GM18499 (cell line): ENCODE results near the gene RPS16.
"Not testable (repeated sequence)": the region's sequence is repeated elsewhere in the genome, so short reads cannot be mapped to it uniquely, and the experiment has no call there.

Experiments used
- ATAC-seq: cut with Tn5 transposase; IDR thresholded peaks from one replicate; pipeline ENCODE4 v1.9.1; 2021; ENCODE audit warnings: moderate number of reproducible peaks; ENCODE audit not compliant: insufficient read depth, unreplicated experiment

The RPS16 gene

GRCh38 chr19:39435499-39436349, at the start of gene RPS16:
Gene RPS16, minus strand, starts transcription at chr19:39435949. Its CDS starts 54 bp downstream, at chr19:39435895.
- ATAC-seq = no peak

DNA sequence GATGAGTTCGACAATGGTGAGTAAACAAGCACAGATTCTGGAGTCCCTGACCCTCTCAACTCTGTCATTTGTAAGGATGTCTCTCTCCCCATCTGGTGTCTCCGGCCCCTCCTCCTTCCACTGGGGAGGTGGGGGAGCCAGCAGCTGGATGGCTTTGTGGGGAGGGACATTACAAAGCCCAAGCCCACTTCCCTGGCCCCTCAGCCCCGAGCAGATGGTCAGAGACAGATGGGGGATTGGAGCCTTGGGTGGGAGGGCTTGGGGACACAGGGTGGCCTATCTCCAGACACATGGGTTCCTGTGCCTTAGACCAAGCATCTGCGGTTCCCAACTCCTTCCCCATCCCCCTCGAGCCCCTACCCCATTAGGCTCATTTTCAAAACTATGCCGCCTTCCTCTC, 47.4 kb upstream of the RPS16 start:
- ATAC-seq = no peak

DNA sequence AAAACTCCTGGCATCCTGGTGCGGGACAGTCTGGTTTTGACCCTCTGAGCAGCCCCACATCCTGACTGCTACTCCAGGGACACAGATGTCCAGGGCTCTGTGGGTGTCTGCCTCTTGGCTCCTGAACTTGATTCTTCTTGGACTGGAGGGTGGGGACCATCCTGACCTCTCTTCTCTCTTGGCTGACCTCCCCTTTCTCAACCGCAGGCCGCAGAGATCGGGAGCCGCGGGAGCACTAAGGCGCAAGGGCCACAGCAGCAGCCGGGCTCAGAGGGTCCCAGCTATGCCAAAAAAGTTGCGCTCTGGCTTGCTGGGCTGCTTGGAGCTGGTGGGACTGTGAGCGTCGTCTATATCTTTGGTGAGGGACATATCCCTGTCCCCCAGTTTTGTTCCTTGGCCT, 45.9 kb upstream of the RPS16 start:
- ATAC-seq = no peak

DNA sequence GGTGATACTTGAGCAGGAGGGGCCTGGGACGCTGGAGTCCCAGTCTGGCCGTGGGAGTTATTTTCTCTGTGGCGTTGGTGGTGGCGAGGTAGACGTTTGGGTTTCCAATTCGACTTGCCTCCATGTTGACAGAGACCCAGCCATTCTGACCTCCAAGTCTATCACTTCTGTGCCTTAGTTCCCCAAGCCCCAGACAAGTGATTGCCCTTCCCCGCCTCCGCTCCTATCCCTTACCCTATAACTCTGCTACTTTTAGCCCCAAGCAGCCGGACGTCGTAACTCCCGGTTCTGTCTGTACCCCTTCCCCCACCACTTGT, 45.4 kb upstream of the RPS16 start:
- no peak for ATAC-seq

DNA sequence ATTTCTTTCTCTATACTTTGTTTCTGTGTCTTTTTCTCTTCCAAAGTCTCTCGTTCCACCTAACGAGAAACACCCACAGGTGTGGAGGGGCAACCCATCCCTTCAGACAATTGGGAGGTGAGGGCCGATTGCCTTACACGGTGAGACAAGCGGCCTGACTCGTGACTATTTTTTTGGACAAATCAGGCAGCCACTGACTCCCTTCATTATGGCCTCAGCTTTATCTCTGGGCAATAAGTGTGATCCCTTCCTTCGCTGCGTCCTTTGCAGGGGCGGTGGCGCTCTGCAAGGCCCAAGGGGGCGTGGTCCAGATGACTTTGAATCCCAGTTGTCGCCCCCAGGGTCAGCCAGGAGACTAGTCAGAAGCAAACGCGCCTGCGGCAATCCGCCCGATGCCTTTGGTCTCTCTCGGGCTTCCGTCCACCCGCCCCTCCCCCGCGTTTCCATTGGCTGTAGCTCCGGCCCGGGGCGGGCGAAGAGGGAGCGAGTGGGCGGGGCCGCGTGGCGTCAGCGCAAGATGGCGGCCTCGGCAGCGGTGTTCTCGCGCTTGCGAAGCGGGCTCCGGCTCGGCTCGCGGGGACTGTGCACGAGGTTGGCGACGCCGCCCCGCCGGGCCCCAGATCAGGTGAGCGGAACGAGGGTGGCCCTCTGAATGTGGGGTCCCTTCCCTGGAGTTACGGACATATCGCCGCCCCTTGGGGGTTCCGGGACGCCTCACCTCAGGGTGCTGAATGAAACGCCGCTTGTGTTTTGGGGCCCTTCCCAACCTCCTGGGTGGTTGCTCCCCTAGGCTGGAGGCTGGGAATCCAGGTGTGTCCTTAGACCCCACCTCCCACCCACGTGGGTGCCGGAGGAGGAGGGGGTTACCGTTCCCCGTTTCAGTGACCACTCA, 44.8 kb upstream of the RPS16 start, which contains the start of gene TIMM50:
Gene TIMM50 (plus strand): TSS at position 502 of the 892 bp plus-strand sequence. CDS start 16 bp downstream, at position 518.
- no peak for ATAC-seq

DNA sequence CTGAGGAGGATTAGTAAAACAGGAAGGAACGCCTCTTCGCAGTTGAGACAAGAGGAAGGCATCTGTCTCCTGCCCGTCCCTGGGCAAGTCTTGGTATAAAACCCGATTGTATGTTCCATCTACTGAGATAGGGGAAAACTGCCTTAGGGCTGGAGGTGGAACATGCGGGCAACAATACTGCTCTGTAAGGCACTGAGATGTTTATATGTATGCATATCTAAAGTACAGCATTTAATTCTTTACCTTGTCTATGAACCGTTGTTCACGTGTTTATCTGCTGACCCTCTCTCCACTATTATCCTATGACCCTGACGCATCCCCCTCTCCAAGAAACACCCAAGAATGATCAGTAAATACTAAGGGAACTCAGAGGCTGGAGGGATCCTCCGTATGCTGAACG, 44.2 kb upstream of the RPS16 start:
- ATAC-seq = no peak

GRCh38 chr19:39479319-39479801, 43.6 kb upstream of the RPS16 start:
- ATAC-seq = not testable (repeated sequence)

GRCh38 chr19:39475748-39476147, 40.0 kb upstream of the RPS16 start:
- no peak for ATAC-seq

- no peak for ATAC-seq
Observed at GRCh38 chr19:39474139-39474620, 38.4 kb upstream of the RPS16 start.

DNA sequence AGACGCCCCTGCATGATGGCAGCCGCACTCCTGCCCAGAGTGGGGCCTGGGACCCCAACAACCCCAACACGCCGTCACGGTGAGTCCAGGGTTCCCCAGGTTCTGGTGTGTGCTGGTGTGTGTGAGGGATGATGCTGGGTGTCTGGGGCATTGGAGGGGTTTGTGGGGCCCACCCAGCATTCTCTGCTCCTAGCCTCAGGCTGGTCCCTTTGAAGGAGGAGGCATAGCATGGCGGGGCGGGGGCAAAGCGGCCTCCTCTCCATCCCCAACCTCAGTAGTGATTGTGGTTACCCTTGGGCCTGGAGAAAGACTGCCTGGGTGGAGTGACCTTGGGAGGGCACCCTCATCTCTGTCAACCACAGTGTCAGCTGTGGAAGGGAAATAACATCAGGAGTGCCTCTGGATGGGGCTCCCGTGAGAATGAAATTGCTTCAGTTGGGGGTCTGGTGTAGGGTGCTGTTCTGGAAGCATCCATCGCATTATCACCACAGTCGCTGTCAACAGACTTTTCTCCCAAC, 37.8 kb upstream of the RPS16 start:
- no peak for ATAC-seq

GRCh38 chr19:39472746-39473442, 37.1 kb upstream of the RPS16 start:
- ATAC-seq = no peak

GRCh38 chr19:39471756-39472536, 36.2 kb upstream of the RPS16 start:
- ATAC-seq = no peak

DNA sequence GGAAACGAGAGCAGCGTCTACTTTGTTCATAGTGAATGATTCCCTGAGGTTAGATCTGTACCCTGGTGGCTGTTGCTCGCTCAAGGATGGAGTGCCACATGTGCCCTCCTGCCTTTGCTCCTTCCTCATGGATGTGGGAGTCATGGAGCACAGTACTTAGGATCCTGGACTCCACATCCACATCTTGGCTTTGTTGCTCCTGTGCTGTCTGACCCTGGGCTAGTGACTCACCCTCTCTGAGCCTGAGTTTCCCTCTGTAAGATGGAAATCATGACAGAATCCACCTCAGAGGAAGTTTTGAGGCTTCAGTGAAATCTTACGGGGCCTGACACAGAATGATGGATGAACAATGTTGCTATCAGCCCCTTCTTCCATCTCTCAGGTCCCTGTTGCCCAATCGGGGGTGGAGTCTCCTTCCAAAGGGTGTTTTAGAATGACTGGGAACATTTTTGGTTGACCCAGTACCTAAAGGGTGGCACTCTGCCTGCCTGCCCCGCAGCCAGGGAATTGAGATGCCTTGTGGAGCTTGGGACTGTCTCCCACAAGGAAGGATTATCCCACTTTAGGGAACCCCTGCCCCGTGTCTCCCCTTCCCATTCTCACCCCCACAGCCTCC, 35.1 kb upstream of the RPS16 start:
- no peak for ATAC-seq

DNA sequence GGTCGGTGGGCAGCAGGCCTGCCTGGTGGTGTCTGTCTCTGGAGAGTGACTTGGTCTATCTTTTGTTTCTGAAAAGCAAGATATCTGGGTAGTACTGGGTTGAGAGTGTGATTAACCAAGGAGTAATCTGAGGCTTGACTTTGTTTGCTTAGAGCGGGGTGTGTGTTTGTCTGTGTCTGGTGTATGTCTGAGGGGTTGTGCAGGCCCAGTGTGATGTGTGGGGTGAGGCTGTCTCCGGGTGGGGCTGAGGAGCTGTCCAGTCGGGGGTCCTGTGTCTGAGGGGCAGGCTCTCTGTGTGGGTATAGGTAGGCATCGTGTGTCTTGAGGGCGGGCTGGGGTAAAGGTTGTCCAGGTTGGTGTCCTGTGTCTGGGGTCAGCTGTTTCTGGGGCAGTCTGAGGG, 33.8 kb upstream of the RPS16 start:
- ATAC-seq = no peak

DNA sequence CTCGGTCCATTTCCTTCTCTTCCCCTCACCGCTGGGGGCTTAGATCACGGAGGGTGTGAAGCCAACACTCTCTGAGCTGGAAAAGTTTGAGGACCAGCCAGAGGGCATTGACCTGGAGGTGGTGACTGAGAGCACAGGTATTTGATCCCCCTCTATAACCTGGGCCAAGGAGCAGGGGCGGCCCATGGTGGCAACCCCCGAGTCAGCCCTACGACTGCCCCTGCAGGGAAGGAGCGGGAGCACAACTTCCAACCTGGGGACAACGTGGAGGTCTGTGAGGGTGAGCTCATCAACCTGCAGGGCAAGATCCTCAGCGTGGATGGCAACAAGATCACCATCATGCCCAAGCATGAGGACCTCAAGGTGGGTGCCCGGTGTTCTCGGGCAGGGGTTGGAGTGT, 33.3 kb upstream of the RPS16 start:
- ATAC-seq = no peak

DNA sequence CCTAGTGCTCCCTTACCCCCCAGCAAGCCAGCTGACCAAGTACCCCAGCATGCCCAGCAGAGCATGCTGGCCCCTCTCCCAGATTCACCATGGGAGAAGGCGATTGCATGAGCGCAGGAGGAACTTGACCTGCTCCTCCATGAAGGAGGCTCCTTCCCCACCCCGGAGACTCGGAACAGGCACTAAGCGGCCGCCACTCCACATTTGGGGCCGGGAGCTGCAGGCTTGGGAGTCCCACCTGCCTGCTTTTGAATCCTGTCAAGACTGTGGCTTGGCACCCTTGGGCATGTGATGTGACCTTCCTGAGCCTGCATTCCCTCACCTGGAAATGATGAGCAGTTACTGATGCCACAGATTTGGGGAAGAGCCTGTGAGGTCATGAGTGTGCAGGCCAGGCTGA, 32.2 kb upstream of the RPS16 start:
- no peak for ATAC-seq

- ATAC-seq = no peak
Observed at GRCh38 chr19:39465956-39466747, 30.4 kb upstream of the RPS16 start.

DNA sequence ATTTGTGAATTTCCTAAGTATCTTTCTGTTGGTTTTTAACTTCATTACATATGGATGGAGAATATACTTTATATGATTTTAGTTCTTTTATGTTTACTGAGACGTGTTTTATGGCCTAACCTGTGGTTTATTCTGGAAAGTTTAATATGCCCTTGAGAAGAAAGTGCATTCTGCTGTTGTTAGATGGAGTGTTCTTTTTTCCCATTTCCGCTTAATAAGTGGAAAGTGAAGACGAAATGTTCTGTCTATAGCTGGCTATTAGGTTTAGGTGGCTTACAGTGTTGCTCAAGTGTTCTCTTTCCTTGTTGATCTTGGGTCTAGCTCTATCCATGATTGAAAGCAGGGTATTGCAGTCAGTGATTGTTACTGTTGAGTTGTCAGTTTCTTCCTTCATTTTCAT, 27.7 kb upstream of the RPS16 start:
- ATAC-seq = no peak
